SK-N-SH (cell line): ENCODE results near the gene PGLYRP4. TPM values are rescaled to one million over a fixed set of nuclear protein-coding genes. Genes with fewer than 3 reads are reported as not detected.

Source experiments
- CTCF ChIA-PET: fragments of 300-600, 350-600 bp; formaldehyde crosslinking; extraction: SDS; loops from one replicate; lab custom pipeline; 2021; lab: Yijun Ruan, JAX
- POLR2A ChIA-PET: fragments of 350-600 bp; sonication (Branson Sonifier 250); formaldehyde crosslinking; extraction: SDS; loops from one replicate; lab custom pipeline; 2020; ENCODE audit warnings: antibody characterized with exemption, inconsistent platforms; lab: Yijun Ruan, JAX
- DNase-seq: peaks from one replicate; pipeline ENCODE4 v3.0.0; 2012
- H2AFZ ChIP-seq: fragments of 200-600 bp; sonication (generic); 2 replicates; pipeline ENCODE4 v1.8.1; 2016; ENCODE audit warnings: antibody characterized with exemption, mild to moderate bottlenecking, low read depth
- H3F3A ChIP-seq: fragments of 200-600 bp; sonication (generic); replicated peaks from 2 replicates; pipeline ENCODE3; 2016; ENCODE audit warnings: antibody characterized with exemption, mild to moderate bottlenecking; ENCODE audit not compliant: insufficient read depth
- H3K27ac ChIP-seq, 2 experiments: fragments of 200-500 bp in 1 of 2; fragments of 200-600 bp in 1 of 2; sonication (Bioruptor generic) in 1 of 2; sonication (generic), shearing (Covaris generic) in 1 of 2; 2 replicates each; pipeline versions ENCODE4 v1.5.1 to v1.6.1; 2014 to 2016; ENCODE audit warnings: low read depth in 2 of 2, inconsistent platforms in 1 of 2, low read length in 1 of 2, mild to moderate bottlenecking in 1 of 2, mixed read lengths in 1 of 2
- H3K27me3 ChIP-seq: fragments of 200-600 bp; sonication (generic), shearing (Covaris generic); 2 replicates; pipeline ENCODE4 v1.6.1; 2016; ENCODE audit warnings: mixed run types; ENCODE audit not compliant: insufficient read depth
- H3K36me3 ChIP-seq, 2 experiments: fragments of 200-500 bp in 1 of 2; fragments of 200-600 bp in 1 of 2; sonication (Bioruptor generic) in 1 of 2; sonication (generic) in 1 of 2; replicated peaks in 1 of 2; 2 replicates each; pipeline versions ENCODE3 to v1.5.1; 2014 to 2016; ENCODE audit warnings: low read length in 1 of 2, mild to moderate bottlenecking in 1 of 2; ENCODE audit not compliant: insufficient read depth in 2 of 2, control insufficient read depth in 1 of 2
- H3K4me1 ChIP-seq, 2 experiments: fragments of 200-500 bp in 1 of 2; fragments of 200-600 bp in 1 of 2; sonication (Bioruptor generic) in 1 of 2; sonication (generic), shearing (Covaris generic) in 1 of 2; 2 replicates each; pipeline versions ENCODE4 v1.5.1 to v1.6.1; 2014 to 2016; ENCODE audit warnings: low read depth in 1 of 2, low read length in 1 of 2, mixed run types in 1 of 2; ENCODE audit not compliant: insufficient read depth in 2 of 2, control insufficient read depth in 1 of 2
- H3K4me2 ChIP-seq: fragments of 200-600 bp; sonication (generic), shearing (Covaris generic); 2 replicates; pipeline ENCODE4 v1.6.1; 2017; ENCODE audit warnings: mixed run types
- H3K4me3 ChIP-seq, 2 experiments: fragments of 200-500 bp in 1 of 2; fragments of 200-600 bp in 1 of 2; sonication (Bioruptor generic) in 1 of 2; sonication (generic), shearing (Covaris generic) in 1 of 2; 2 replicates each; pipeline versions ENCODE4 v1.5.1 to v1.8.1; 2014 to 2016; ENCODE audit warnings: low read depth in 2 of 2, inconsistent platforms in 1 of 2, low read length in 1 of 2, mild to moderate bottlenecking in 1 of 2, mixed read lengths in 1 of 2, moderate library complexity in 1 of 2
- H3K79me2 ChIP-seq: fragments of 200-600 bp; sonication (generic); 2 replicates; pipeline ENCODE4 v1.8.1; 2017; ENCODE audit warnings: mild to moderate bottlenecking; ENCODE audit not compliant: insufficient read depth
- H3K9ac ChIP-seq: fragments of 200-600 bp; sonication (generic); 2 replicates; pipeline ENCODE4 v1.6.1; 2017; ENCODE audit warnings: mixed run types
- H3K9me2 ChIP-seq: fragments of 200-600 bp; sonication (generic); 2 replicates; pipeline ENCODE4 v1.6.1; 2017; ENCODE audit warnings: mixed run types
- H3K9me3 ChIP-seq: fragments of 200-600 bp; sonication (generic); 2 replicates; pipeline ENCODE4 v1.6.1; 2017; ENCODE audit warnings: mixed run types, mild to moderate bottlenecking, moderate library complexity
- H4K20me1 ChIP-seq: fragments of 200-600 bp; sonication (generic); 2 replicates; pipeline ENCODE4 v1.6.1; 2017; ENCODE audit warnings: mild to moderate bottlenecking, mixed run types; ENCODE audit not compliant: insufficient read depth
- ELF1 ChIP-seq: IDR thresholded peaks from 2 replicates; pipeline ENCODE4 v1.4.0; 2012
- EZH2phosphoT487 ChIP-seq: fragments of 200-600 bp; sonication (generic); IDR thresholded peaks from 2 replicates; pipeline ENCODE4 v1.6.1; 2017; ENCODE audit warnings: low read depth, mixed run types, mild to moderate bottlenecking, antibody characterized with exemption, moderate library complexity, borderline replicate concordance
- FOXJ3 ChIP-seq: sonication (generic); formaldehyde crosslinking; IDR thresholded peaks from 2 replicates; pipeline ENCODE4 v1.5.1; 2020; ENCODE audit warnings: mild to moderate bottlenecking, missing genetic modification reagents
- FOXM1 ChIP-seq: IDR thresholded peaks from 2 replicates; pipeline ENCODE4 v1.4.0; 2012; ENCODE audit warnings: low read depth, mild to moderate bottlenecking
- NRF1 ChIP-seq: IDR thresholded peaks from 2 replicates; pipeline ENCODE4 v1.6.1; 2012; ENCODE audit warnings: low read depth, mild to moderate bottlenecking, low read length
- RFX5 ChIP-seq: IDR thresholded peaks from 2 replicates; pipeline ENCODE4 v1.6.1; 2012; ENCODE audit warnings: mild to moderate bottlenecking, improper control_type of control experiment, low read length
- RXRA ChIP-seq: IDR thresholded peaks from 2 replicates; pipeline ENCODE4 v1.4.0; 2012; ENCODE audit warnings: low read depth, mild to moderate bottlenecking, borderline replicate concordance
- SIN3A ChIP-seq: IDR thresholded peaks from 2 replicates; pipeline ENCODE4 v1.6.1; 2012; ENCODE audit warnings: low read depth, mild to moderate bottlenecking, low read length, moderate library complexity, borderline replicate concordance
- TAF1 ChIP-seq: IDR thresholded peaks from 2 replicates; pipeline ENCODE4 v1.6.1; 2012; ENCODE audit warnings: low read depth, mild to moderate bottlenecking, low read length, moderate library complexity, borderline replicate concordance
- USF1 ChIP-seq: IDR thresholded peaks from 2 replicates; pipeline ENCODE4 v1.4.0; 2012; ENCODE audit warnings: low read depth, borderline replicate concordance
- USF2 ChIP-seq: fragments of 150-350 bp; IDR thresholded peaks from 2 replicates; pipeline ENCODE4 v1.6.1; 2017; ENCODE audit warnings: antibody characterized with exemption, low read length, low read depth, borderline replicate concordance
- WGBS: methylation state at CpG from one replicate; pipeline ENCODE4 v1.1.6; 2017; ENCODE audit warnings: low lambda C conversion rate; 5-methylcytosine and 5-hydroxymethylcytosine counted together
- polyA plus RNA-seq, 3 experiments: library from polyadenylated mRNA; depleted of rRNA; stranded (reverse); fragments of >200 nt; gene quantifications; 2 replicates each; pipeline ENCODE4 v1.2.3, GENCODE V29; 2012

Gene PGLYRP4
- polyA plus RNA-seq, 1 of the 3 experiments (the other 2 are of a cell fraction) = not detected

GRCh38 chr1:153293851-153294250, 54.8 kb downstream of the PGLYRP4 start:
- Histone ChIP-seq H3K9ac (no peak overlapping the region), H3K9me2 (no peaks in the 10 kb centered on the region), H3K36me3 (no peaks in the 10 kb centered on the region), H2AFZ (no peak overlapping the region), H3F3A (no peaks in the 10 kb centered on the region), H3K79me2 (no peaks in the 10 kb centered on the region), H4K20me1 (no peaks in the 10 kb centered on the region), H3K4me1 (no peaks in the 10 kb centered on the region), H3K27me3 (peaks cover 31% of the 10 kb centered on the region), H3K4me2 (no peak overlapping the region), H3K9me3 (no peaks in the 10 kb centered on the region), H3K4me3 (no peak overlapping the region), H3K27ac (no peak overlapping the region)
- 12% methylated on average over 9 of the region's 9 CpGs for WGBS
- CTCF ChIA-PET = interaction anchor here (0.6 kb wide), 1 partner anchor 10 kb away, joined by 3 read pairs; no protein-coding TSS in a partner anchor
- no peak for TF ChIP-seq FOXM1
- POLR2A ChIA-PET = no interaction called here
- DNase-seq = no peak

- DNase-seq = no peak
- H3K4me1 ChIP-seq = no peaks in the 10 kb centered on the region
- 34% methylated on average over 7 of the region's 7 CpGs for WGBS
- no peak overlapping the region for H3K9ac ChIP-seq
- ChIA-PET CTCF (interaction anchor here (0.6 to 1.0 kb wide), 2 partner anchors 11 to 61 kb away, joined by 3 read pairs; no protein-coding TSS in a partner anchor), POLR2A (no interaction called here)
- no peak overlapping the region for H2AFZ ChIP-seq
- H3K4me2 ChIP-seq = no peak overlapping the region
- H3F3A ChIP-seq = no peaks in the 10 kb centered on the region
- H3K27ac ChIP-seq = no peak overlapping the region
- H3K4me3 ChIP-seq = no peak overlapping the region
- no peaks in the 10 kb centered on the region for H3K36me3 ChIP-seq
- H3K79me2 ChIP-seq = no peaks in the 10 kb centered on the region
- H3K9me2 ChIP-seq = no peaks in the 10 kb centered on the region
- no peaks in the 10 kb centered on the region for H3K9me3 ChIP-seq
- TF ChIP-seq NRF1 (no peak), USF1 (no peak), TAF1 (no peak), EZH2phosphoT487 (no peak), RXRA (no peak), ELF1 (no peak), USF2 (no peak), FOXJ3 (CRISPR knock-in tag) (no peak), FOXM1 (no peak)
- H4K20me1 ChIP-seq = no peaks in the 10 kb centered on the region
- peaks cover 30% of the 10 kb centered on the region for H3K27me3 ChIP-seq
Observed at GRCh38 chr1:153293480-153293775, 55.2 kb downstream of the PGLYRP4 start.

GRCh38 chr1:153292740-153293479, 55.7 kb downstream of the PGLYRP4 start:
- Histone ChIP-seq H3K4me1 (no peaks in the 10 kb centered on the region), H3K36me3 (no peaks in the 10 kb centered on the region), H3K27me3 (peaks cover 30% of the 10 kb centered on the region), H3K9ac (no peak overlapping the region), H3K9me2 (no peaks in the 10 kb centered on the region), H3K79me2 (no peaks in the 10 kb centered on the region), H3K27ac (no peak overlapping the region), H3K4me3 (no peak overlapping the region), H3K4me2 (no peak overlapping the region), H3K9me3 (no peaks in the 10 kb centered on the region), H3F3A (no peaks in the 10 kb centered on the region), H4K20me1 (no peaks in the 10 kb centered on the region), H2AFZ (no peak overlapping the region)
- no peak for DNase-seq
- POLR2A ChIA-PET = no interaction called here
- TF ChIP-seq SIN3A (no peak), RFX5 (no peak)
- CTCF ChIA-PET = interaction anchor here (0.6 to 1.0 kb wide), 2 partner anchors 11 to 61 kb away, joined by 3 read pairs; no protein-coding TSS in a partner anchor
- whole genome bisulfite sequencing = 28% methylated on average over 22 of the region's 25 CpGs
